RCC 7860 (cell line): ENCODE results near the gene ZNF385D.

Experiments
- DNase-seq: peaks from one replicate; pipeline ENCODE4 v3.0.0-alpha.2; 2015; ENCODE audit warnings: low spot score
- FAIRE-seq: peaks from 2 replicates; lab custom pipeline; 2012; peaks lifted over from hg19 to GRCh38; lab: Jason Lieb, UNC

The ZNF385D gene

DNA sequence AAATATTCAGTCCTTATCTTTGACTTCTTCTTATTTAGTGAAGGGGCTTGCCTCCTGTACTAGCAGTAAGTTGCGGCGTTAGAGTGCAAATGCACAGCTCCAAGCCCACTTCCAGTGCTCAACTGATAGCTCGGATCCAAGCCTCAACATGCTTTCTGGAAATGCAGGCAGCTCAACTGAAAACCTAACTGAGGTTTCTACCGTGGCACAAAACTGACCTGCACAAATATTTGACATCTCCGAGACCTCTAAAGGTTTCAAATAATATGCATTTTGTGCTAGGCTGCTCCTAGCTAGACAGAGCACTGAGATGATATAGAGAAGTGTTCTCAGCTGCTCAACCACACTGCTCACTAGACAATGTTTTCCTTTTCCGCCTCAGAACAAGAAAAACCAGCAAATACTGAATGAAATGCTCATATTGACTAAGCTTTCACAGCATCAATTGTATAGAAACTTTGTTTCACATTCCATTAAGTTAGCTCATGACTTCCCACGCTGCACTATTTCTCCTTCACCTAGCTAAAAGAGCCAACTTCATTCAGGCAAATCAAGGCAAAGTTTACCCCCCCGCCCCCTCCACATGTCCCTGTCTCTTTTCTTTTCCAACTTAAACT is 822 bp downstream of the ZNF385D start:
- DNase-seq, result no peak
- no peak for FAIRE-seq

DNA sequence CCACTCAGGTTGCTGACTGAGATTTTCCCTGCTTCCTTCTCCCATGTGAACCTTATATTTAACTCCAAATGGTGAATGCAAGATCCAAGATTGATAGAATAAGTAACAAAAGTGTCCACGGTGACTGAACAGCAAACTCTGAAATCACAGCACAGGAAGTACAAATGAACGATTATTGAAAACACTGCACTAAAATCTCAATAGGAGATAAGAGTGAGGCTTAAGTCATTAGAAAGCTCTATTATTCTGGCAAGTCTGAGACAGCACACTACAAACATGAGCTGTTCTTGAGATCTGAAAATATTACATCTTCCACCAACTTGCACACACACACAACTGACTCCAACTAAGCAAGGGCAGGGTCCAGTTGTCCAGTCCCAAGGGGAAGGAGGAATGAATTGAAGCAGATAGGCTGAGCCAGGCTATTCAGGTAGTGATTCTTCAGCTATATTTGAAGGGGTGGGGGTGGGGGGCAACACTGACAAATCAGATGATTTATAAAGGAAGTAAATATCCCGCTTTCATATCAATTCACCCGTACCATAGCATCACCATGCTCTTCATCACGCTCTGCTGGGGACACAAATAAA is 2.9 kb downstream of the ZNF385D start:
- DNase-seq (no peak), FAIRE-seq (peak; percentile 28)

DNA sequence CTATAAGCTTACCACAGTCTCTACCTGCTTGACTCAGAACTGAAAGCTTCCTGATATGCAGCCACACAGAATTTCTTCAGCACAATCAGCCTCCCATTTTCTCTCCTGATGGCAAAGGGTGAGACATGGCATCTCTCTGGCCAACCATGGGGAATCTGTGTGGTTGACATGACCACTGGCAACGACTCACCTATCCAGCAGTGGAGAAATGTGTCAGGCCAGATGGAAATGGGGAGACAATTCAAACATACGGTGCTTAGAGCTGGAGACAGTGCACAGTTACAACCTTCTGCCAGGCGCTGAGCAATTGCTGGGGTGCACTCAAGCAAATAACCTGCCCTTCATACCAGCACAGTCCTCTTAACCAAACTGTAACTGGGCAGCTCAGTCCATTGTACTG is 3.6 kb downstream of the ZNF385D start:
- FAIRE-seq (peak; percentile 89), DNase-seq (peak; percentile 71)

DNA sequence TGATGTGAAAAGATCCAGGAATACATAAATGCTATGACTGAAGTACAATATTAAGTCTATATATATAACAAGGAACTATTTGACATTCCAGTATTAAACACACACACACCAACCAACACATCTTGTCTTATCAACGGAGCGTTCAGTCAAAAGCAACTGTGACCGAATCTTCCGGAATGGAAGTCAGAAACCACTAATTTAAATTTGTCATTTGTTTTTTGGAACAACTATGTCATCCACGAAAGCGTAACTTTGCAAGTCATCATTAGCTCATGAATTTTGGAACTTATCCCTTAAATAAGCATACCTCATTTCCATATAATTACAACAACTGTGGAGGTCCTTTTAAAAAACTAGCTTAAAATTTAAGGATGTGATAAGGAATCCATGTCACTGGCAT is 5.0 kb downstream of the ZNF385D start:
- FAIRE-seq, result no peak

DNA sequence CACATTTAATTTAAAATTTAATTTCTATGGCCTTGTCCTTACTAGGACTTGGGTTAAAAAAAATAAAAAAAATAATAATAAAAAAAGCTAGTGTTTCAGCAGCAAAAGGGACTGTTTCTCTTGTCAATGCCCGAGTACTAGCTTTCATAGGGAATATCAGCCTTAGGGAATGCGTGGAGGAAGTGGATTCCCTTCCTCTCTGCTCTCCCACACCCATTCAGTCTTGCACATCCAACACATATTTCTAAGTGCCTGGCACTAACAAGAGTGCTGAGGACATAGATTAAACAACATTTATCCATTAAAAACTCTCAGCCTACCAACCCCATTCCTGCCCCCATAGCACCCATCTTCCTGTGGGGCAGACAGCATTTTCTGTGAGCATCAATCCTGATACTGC is 6.2 kb downstream of the ZNF385D start:
- FAIRE-seq, result no peak
- no peak for DNase-seq

More for the DNA sequence above, 5.0 kb downstream of the ZNF385D start:
- DNase-seq, result no peak

DNA sequence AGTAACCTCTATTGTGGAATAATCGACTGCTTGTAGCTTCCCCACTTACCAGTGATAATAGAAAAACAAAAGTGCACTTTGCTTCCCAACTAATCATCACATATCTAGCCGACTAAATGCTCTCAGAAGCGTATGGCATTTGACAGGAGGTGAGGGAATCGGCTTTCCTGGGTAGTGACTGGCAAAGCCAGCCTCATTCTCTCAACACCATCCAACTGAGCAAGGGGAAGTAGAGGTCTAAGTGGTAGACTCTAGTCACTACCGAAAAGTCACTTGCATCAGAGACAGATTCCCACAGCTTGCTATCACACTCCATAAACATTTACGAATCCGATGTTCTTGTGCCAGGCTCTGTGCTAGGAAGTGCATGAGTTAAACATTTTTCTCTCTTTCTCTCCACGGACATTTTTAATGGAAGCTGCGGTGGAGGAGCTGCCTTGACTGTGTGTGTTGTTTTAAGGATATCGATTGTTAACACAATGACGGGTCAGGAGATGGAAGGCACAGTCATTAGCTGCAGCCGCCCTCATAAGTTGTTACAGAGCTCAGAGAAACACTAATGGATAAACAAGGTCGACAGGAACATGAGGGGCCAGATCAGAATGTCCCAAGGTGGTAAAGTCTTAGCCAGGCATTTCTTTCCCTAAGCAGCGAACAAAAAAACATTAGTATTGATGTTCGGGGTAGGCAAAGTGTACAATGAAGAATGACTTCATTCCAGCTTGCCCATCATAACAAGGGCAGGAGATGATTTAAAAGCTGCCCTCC is 11.9 kb downstream of the ZNF385D start:
- DNase-seq (no peak), FAIRE-seq (no peak)

DNA sequence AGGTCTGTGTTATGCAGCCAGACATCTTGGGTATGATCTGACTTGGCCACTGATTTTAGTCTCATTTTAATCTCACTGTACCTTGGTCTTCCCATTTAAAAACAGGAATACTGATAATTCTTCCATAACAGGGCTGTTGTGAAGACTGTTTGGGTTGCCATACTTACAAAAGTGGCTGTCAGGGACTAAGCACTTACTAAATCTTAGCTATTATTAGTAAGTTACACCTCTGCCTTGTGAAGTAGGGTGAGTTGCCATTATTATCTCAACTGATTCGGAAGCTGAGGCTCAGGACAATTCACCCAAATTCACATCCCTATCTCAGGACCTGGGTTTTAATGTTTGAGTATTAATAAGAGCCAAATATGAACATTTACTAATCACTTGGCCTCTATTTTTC is 12.7 kb downstream of the ZNF385D start:
- FAIRE-seq, result no peak
- no peak for DNase-seq

DNA sequence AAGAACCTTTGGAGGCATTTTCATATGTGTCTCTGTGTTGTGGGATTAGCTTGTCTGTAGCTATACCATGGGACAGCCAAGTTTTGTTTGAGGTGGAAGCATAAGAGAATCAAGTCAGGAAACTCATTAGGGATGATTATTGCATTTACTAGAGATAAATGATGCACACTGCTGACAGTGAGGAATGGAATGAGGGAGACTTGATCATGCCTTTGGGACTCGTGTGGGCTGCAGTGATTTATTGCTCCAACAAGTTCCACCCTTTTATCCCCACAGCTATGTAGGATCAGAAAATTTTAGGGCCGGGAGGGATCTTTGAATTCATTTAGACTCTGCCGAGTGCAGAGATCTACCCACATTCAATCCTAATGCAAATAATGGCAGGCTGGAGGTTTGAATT is 16.3 kb downstream of the ZNF385D start:
- DNase-seq (no peak), FAIRE-seq (no peak)

DNA sequence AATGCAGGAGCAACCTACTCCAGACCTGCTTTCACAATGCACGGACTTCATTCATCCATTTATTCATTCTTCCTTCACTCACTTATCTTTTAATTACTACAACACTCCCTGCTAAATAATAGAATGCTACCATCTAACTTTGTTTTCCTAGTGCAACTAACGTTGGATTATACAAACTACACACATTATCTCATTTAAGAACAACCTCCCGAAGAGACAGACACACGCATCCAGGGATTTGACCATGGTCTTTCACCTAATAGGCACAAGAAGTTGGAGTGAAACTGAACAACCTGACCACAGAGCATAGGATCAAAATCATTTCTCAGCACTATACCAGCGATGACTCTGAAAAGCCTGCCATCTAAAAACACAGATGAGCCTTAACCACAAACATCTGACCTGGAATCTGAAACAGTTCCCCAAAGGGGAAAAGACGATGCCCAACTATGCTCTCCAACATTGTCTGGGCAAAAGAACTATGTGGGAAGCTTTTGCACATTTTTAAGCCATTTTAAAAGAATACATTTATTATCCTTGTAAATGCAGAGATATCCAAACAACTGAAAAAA is 21.0 kb downstream of the ZNF385D start:
- FAIRE-seq (no peak), DNase-seq (no peak)

DNA sequence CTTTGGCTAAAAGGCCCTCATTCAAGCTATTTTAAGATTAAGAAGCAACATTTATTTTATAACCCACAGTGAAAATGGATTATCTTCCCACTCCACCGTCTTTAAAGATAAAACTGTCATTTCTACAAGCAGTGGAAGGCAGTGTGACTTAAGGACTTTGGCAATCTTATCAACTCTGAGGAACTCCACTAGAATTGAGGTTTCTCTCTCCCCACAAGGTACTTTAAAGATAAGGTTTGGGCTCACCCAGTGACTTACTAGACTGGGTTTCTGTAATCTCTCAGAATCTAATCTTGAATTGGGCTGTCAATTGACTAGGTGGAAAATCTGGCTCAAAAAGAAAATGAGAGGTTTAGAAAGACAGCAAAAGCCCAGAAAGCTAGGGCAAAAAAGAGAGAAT is 21.7 kb downstream of the ZNF385D start:
- no peak for FAIRE-seq

DNA sequence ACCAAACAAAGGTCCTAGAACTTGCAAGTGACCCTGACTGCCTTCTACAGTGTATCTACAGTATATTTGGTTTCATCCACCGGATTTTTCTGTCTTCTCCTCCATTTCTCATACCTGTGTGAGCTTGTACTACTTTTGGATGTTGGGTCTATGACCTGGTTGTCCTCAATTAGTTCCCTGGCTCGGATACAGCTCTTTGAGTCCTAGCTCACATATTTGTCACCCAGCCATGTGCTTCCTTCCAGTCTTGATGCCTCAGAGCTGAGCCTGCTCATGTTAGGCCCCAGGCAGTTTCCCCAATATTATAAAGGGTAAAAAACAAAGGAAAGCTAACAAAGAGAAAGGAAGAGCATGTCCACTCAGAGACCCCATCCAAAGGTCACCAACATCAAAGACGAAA is 28.2 kb downstream of the ZNF385D start:
- no peak for FAIRE-seq

More for the DNA sequence above, 21.7 kb downstream of the ZNF385D start:
- no peak for DNase-seq

DNA sequence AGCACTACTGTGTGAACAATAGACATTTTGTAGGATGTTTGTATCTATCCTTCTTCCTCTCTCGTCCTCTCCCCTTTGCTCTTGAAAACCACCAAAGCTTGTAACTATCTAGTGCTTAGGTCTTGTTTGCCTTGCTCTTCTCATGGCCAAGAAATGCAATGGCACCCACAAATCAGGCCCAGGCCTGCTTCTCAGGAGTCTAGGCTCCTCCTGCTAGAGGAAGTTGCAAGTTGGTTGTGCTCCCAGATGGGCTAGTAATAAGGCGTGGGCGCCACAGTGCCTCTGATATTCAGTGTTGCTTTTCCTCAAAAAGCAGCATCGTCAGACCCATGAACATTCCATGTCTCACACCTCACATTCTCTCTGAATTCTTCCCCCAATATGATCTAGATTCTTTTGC is 28.7 kb downstream of the ZNF385D start:
- DNase-seq (no peak), FAIRE-seq (no peak)

More for the DNA sequence above, 28.2 kb downstream of the ZNF385D start:
- DNase-seq, result no peak

DNA sequence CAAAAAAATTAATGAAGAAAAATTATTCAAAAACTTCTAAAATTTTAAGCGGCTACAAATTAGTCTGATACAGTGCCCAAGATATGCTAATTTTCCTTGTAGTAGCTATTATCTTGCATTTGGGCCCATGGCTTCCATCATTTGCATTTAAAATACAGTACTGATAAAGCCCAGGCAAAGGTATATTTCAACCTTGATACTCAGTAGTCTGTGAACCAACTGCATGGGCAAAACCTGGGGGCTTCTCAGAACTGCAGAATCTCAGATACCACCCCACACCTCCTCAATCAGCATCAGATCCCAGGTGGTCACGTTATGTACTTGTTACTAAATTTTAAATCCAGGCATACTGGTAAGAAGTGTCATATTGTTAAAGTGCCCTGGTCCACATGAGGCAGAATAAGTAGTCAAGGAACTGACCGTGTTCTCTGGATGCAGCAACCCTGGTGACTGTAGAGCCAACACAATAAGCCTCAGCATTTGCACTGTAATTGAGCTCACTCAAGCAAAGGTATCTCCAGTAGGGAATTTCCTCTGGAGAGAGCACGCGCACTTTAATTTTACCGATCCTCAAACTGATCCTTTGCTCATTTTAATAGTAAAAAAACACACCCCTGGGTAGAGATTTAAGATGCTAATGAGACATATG is 31.9 kb downstream of the ZNF385D start:
- no peak for FAIRE-seq
- no peak for DNase-seq

DNA sequence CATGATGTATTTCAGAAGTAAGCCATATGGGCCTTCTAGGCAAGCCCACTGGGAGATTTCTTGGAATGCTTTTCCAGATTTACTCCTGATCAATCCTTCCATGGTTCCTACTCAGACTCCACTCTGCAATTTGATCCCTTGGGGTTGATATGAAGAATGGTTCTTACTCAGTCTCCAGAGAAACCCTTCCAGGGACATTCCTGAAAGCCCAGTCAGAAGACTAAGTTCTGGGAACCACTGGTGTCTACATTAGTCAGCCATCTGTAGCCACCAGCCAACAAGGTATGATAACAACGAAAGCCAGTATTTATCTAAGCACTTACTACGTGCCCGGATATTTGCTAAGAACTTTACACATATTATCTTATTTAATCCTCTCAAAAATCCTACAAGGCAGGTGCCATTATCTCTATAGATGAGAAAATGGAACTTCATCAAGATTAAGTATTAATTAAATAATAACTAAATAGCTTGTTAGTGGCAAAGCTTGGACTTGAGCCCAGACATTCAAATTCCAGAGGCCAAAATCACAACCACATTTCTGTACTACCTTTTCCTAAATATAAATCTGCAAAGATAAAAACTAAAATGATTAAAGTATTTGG is 32.7 kb downstream of the ZNF385D start:
- FAIRE-seq, result peak; percentile 94
- DNase-seq, result peak; percentile 89

DNA sequence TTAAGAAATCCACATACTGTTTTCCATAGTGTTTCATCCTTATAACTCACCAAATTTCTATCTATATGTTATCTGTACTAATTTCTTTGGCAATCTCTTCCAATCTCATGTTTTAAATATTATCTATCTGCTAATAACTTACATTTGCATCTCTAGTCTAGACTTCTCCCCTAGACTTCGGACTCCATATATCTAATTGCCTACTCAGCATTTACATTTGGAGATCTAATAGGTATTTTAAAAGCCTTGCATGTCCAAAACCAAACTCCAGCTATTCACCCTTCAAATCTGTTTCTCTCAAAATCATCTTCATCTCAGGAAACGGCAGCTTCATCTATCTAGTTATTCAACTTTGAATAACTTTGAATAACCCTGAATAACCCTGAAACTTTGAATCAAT is 35.3 kb downstream of the ZNF385D start:
- FAIRE-seq (no peak), DNase-seq (no peak)

DNA sequence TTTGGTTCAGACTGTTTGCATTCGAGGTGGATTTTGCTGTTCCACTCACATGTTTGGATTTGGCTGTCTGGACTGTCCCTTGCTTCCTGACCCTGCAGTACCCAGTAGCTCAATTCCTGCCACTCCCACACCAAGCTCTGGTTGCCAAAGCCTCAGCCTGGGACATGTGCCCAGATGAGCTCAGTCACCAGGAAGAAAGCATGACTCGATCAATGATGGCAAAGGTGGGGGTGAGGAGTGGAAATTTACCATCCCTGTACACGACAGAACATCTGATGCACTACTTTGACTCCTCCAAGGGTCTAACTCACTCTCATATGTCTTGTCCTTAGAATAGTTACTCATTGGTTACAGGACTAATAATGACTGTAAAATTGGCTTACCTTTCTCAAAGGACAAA is 45.2 kb downstream of the ZNF385D start:
- DNase-seq, result peak; percentile 74
- peak; percentile 89 for FAIRE-seq

DNA sequence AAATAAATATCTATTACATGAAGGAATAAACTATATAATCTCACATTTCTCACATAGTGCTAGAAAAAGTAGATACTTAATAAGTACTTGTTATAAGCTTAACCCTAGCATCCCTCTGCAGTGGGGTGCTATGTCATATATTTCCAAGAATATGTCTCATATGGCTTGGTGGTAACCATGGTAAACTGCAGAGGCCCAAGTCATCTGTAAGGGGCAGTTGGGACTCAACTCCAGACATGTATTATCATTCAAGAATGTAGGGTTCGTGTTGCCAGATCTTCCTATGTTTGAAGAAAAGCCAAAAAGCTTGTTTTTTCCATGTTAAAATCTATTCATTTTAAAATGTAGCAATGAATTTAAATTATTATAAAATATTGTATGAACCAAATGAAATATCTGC is 46.2 kb downstream of the ZNF385D start:
- FAIRE-seq, result no peak

DNA sequence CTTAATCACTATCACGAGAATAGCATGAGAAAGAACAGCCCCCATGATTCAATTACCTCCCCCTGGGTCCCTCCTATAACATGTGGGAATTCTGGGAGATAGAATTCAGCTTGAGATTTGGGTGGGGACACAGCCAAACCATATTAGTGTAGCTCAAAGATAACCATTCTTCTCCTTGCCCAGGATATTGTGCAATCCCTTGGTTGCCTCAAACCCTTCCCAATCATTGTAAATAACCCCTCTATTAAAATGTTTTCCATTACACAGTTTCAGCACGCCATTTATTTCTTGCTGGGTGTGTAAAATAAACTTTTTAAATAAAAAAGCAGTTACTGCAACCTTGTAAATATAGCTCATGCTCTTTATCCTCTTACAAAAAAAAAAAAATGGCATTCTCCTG is 47.7 kb downstream of the ZNF385D start:
- no peak for DNase-seq
- FAIRE-seq, result no peak

More for the DNA sequence above, 46.2 kb downstream of the ZNF385D start:
- no peak for DNase-seq

DNA sequence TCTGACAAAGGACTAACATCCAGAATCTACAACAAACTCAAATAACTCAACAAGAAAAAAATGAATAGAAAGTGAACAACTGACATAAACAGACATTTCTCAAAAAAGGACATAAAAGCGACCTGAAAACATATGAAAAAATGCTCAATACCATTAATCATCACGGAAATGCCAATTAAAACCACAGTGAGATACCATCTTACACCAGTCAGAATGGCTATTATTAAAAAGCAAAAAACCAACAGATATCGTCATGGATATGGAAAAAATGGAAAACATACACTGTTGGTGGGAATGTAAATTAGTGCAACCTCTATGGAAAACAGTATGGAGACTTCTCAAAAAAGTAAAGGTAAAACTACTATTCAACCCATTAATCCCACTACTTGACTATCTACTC is 53.3 kb downstream of the ZNF385D start:
- no peak for FAIRE-seq
- no peak for DNase-seq

DNA sequence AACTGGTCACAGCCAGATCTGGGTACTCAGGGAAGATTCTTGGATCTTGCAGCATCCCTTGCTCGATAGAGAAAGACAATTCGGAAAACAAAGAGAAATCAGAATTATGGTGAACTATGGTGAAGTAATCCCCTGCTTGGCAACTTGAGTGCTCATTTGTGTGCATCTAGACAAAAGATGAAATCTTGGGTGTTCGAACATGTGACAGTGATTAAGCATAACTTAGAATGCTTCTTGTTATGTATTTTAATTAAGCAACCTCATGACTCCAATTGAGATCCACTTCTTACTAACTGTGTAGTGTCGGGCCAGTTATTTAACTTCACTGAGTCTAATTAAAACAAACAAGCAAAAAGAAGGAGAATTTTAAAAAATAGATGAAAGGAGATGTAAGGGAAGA is 56.5 kb downstream of the ZNF385D start:
- DNase-seq (no peak), FAIRE-seq (no peak)

DNA sequence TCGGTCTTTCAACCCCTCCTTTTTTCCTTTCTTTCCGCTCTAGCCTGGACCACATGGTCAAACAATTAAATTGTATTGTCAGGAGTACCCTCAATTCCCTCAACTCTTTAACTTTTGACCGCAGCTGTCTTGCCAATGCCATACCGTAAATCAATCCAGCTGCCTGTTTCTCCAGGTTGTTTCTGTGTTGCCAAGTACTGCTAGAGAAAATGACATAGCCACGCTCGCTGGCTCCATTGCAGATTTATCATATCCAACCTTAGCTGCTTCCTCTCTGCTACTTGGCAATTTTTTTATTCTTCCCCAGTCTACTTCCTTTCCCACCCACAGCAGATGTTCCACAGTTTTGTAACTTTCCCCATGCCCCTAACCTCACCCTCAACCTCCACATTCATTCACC is 60.0 kb downstream of the ZNF385D start:
- FAIRE-seq (no peak), DNase-seq (no peak)
